Mucosa of gallbladder (tissue), 1 donor: ENCODE results near the gene TIMM50. TPM values are rescaled to one million over a fixed set of nuclear protein-coding genes. Genes with fewer than 3 reads are reported as not detected.
"Not testable (repeated sequence)": the region's sequence is repeated elsewhere in the genome, so short reads cannot be mapped to it uniquely, and the experiment has no call there.

Experiments
- DNase-seq: peaks from one replicate; pipeline ENCODE4 v3.0.0-alpha.2; 2020; ENCODE audit warnings: low spot score
- total RNA-seq: library from RNA; stranded (reverse); gene quantifications from one replicate; pipeline ENCODE4 v1.2.1, GENCODE V29; 2021
- donor health status: DM: no; HTN: no; CAD: no.

TIMM50 gene
- total RNA-seq: 53.3 TPM

DNA sequence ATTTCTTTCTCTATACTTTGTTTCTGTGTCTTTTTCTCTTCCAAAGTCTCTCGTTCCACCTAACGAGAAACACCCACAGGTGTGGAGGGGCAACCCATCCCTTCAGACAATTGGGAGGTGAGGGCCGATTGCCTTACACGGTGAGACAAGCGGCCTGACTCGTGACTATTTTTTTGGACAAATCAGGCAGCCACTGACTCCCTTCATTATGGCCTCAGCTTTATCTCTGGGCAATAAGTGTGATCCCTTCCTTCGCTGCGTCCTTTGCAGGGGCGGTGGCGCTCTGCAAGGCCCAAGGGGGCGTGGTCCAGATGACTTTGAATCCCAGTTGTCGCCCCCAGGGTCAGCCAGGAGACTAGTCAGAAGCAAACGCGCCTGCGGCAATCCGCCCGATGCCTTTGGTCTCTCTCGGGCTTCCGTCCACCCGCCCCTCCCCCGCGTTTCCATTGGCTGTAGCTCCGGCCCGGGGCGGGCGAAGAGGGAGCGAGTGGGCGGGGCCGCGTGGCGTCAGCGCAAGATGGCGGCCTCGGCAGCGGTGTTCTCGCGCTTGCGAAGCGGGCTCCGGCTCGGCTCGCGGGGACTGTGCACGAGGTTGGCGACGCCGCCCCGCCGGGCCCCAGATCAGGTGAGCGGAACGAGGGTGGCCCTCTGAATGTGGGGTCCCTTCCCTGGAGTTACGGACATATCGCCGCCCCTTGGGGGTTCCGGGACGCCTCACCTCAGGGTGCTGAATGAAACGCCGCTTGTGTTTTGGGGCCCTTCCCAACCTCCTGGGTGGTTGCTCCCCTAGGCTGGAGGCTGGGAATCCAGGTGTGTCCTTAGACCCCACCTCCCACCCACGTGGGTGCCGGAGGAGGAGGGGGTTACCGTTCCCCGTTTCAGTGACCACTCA, at the start of gene TIMM50:
TIMM50 (plus strand) TSS at position 502 of the 892 bp plus-strand sequence; CDS start at position 518, 16 bp downstream.
- DNase-seq: peak; percentile 97

GRCh38 chr19:39432677-39433025, 48.0 kb upstream of the TIMM50 start:
- DNase-seq: no peak

GRCh38 chr19:39433480-39434079, 47.1 kb upstream of the TIMM50 start:
- DNase-seq: no peak

- DNase-seq: no peak
Observed at GRCh38 chr19:39434123-39435076, 46.2 kb upstream of the TIMM50 start.

GRCh38 chr19:39435499-39436349, 44.9 kb upstream of the TIMM50 start, which contains the start of gene RPS16:
Gene RPS16 (minus strand): TSS chr19:39435949. CDS start chr19:39435895, 54 bp downstream.
- DNase-seq: peak; percentile 98

GRCh38 chr19:39436350-39436716, 44.3 kb upstream of the TIMM50 start:
- DNase-seq: no peak

DNA sequence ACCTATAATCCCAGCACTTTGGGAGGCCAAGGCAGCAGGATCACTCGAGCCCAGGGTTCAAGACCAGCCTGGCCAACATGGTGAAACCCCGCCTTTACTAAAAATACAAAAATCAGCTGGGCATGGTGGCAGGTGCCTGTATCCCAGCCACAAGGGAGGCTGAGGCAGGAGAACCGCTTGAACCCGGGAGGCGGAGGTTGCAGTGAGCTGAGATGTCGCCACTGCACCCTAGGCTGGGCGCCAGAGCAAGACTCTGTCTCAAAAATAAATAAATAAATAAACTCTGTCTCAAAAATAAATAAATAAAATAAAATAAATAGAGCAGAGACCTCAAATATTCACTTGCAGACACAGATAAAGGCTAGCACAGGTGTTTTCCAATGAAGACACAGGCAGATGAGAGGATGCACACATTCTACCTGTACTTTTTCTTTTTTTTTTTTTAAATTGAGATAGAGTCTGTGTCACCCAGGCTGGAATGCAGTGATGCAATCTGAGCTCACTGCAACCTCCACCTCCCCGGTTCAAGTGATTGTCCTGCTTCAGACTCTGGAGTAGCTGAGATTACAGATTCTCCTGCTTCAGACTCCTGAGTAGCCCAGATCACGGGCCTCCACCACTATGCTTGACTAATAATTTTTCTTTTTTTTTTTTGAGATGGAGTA, 42.2 kb upstream of the TIMM50 start:
- no peak for DNase-seq

GRCh38 chr19:39444598-39445195, 35.9 kb upstream of the TIMM50 start:
- DNase-seq: no peak

GRCh38 chr19:39445196-39446111, 35.2 kb upstream of the TIMM50 start, which contains the start of gene SUPT5H:
Gene SUPT5H (plus strand): TSS chr19:39445582. CDS start chr19:39445891, 309 bp downstream.
- peak; percentile 98 for DNase-seq

GRCh38 chr19:39446365-39447084, 34.1 kb upstream of the TIMM50 start:
- DNase-seq: no peak

GRCh38 chr19:39448271-39448670, 32.4 kb upstream of the TIMM50 start:
- no peak for DNase-seq

- no peak for DNase-seq
Observed at GRCh38 chr19:39449116-39449797, 31.4 kb upstream of the TIMM50 start.

DNA sequence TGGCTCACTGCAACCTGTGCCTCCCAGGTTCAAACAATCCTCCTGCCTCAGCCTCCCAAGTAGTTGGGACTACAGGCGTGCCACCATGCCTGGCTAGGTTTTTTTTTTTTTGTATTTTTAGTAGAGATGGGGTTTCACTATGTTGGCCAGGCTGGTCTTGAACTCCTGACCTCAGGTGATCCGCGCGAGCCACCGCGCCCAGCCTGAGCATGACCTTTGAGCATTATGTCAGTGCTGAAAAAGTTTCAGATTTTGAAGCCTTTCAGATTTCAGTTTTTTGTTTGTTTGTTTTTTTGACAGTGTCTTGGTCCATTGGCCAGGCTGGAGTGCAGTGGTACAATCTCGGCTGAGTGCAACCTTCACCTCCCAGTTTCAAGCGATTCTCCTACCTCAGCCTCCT, 29.4 kb upstream of the TIMM50 start:
- not testable (repeated sequence) for DNase-seq

GRCh38 chr19:39463403-39463802, 17.2 kb upstream of the TIMM50 start:
- DNase-seq: no peak

- no peak for DNase-seq
Observed at GRCh38 chr19:39465956-39466747, 14.5 kb upstream of the TIMM50 start.

DNA sequence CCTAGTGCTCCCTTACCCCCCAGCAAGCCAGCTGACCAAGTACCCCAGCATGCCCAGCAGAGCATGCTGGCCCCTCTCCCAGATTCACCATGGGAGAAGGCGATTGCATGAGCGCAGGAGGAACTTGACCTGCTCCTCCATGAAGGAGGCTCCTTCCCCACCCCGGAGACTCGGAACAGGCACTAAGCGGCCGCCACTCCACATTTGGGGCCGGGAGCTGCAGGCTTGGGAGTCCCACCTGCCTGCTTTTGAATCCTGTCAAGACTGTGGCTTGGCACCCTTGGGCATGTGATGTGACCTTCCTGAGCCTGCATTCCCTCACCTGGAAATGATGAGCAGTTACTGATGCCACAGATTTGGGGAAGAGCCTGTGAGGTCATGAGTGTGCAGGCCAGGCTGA, 12.7 kb upstream of the TIMM50 start:
- DNase-seq: no peak

- no peak for DNase-seq
Observed at GRCh38 chr19:39469036-39469435, 11.6 kb upstream of the TIMM50 start.
